Mesendoderm (in vitro differentiated cells): Measurements from ENCODE around the gene SIRPB2.

Experiments used
- DNase-seq: peaks from one replicate; pipeline ENCODE4 v3.0.0; 2013
- H2AK5ac ChIP-seq: 2 replicates; pipeline ENCODE4 v1.6.1; 2013; ENCODE audit warnings: low read length, inconsistent platforms
- H2BK120ac ChIP-seq: 2 replicates; pipeline ENCODE4 v1.6.1; 2013; ENCODE audit warnings: low read depth, mild to moderate bottlenecking, low read length, moderate library complexity, mixed read lengths
- H2BK15ac ChIP-seq: replicated peaks from 2 replicates; pipeline ENCODE4 v1.6.1; 2013; ENCODE audit warnings: low read depth, mild to moderate bottlenecking, moderate library complexity
- H2BK5ac ChIP-seq: 2 replicates; pipeline ENCODE4 v1.6.1; 2013; ENCODE audit warnings: low read length, inconsistent platforms
- H3K18ac ChIP-seq: 2 replicates; pipeline ENCODE4 v1.6.1; 2013; ENCODE audit warnings: mild to moderate bottlenecking, low read length, mixed read lengths
- H3K23ac ChIP-seq: one replicate; pipeline ENCODE4 v1.6.1; 2013; ENCODE audit warnings: low read length
- H3K27ac ChIP-seq: 2 replicates; pipeline ENCODE4 v1.5.1; 2013; ENCODE audit warnings: low read depth, mild to moderate bottlenecking, inconsistent platforms, low read length, moderate library complexity
- H3K27me3 ChIP-seq: 2 replicates; pipeline ENCODE4 v1.6.1; 2013; ENCODE audit warnings: low read length, control low read depth, mild to moderate bottlenecking, inconsistent platforms; ENCODE audit not compliant: insufficient read depth, poor library complexity
- H3K36me3 ChIP-seq: 2 replicates; pipeline ENCODE4 v1.6.1; 2013; ENCODE audit warnings: low read length, inconsistent platforms; ENCODE audit not compliant: control insufficient read depth, insufficient read depth
- H3K4ac ChIP-seq: one replicate; pipeline ENCODE4 v1.6.1; 2013; ENCODE audit warnings: low read depth, mild to moderate bottlenecking, low read length, moderate library complexity
- H3K4me1 ChIP-seq: 2 replicates; pipeline ENCODE4 v1.6.1; 2013; ENCODE audit warnings: low read depth, low read length, inconsistent platforms; ENCODE audit not compliant: control insufficient read depth
- H3K4me2 ChIP-seq: 2 replicates; pipeline ENCODE4 v1.6.1; 2013; ENCODE audit warnings: low read length
- H3K4me3 ChIP-seq: 2 replicates; pipeline ENCODE4 v1.5.1; 2013; ENCODE audit warnings: mild to moderate bottlenecking, low read length
- H3K56ac ChIP-seq: one replicate; pipeline ENCODE4 v1.6.1; 2013; ENCODE audit warnings: low read length
- H3K79me1 ChIP-seq: 2 replicates; pipeline ENCODE4 v1.6.1; 2013; ENCODE audit warnings: low read length, inconsistent platforms
- H3K79me2 ChIP-seq: 2 replicates; pipeline ENCODE4 v1.6.1; 2013; ENCODE audit warnings: mild to moderate bottlenecking, low read length; ENCODE audit not compliant: control insufficient read depth, insufficient read depth
- H3K9ac ChIP-seq: 2 replicates; pipeline ENCODE4 v1.6.1; 2013; ENCODE audit warnings: low read length, inconsistent platforms
- H4K5ac ChIP-seq: one replicate; pipeline ENCODE4 v1.6.1; 2013; ENCODE audit warnings: low read length
- H4K8ac ChIP-seq: one replicate; pipeline ENCODE4 v1.6.1; 2013; ENCODE audit warnings: low read depth, mild to moderate bottlenecking, control low read depth, low read length, moderate library complexity
- WGBS: extraction: QIAGEN DNeasy Blood & Tissue Kit; methylation state at CpG from one replicate; pipeline ENCODE4 v1.1.7; 2013; ENCODE audit warnings: low lambda C conversion rate, missing lambda C conversion rate; ENCODE audit not compliant: insufficient coverage; ENCODE audit errors: extremely low coverage; 5-methylcytosine and 5-hydroxymethylcytosine counted together

Gene SIRPB2

GRCh38 chr20:1535420-1536175, 44.4 kb upstream of the SIRPB2 start:
- H3K4ac ChIP-seq: no peak overlapping the region
- H3K18ac ChIP-seq: no peak overlapping the region
- no peak for DNase-seq
- H3K23ac ChIP-seq: no peak overlapping the region
- no peak overlapping the region for H2AK5ac ChIP-seq
- no peak overlapping the region for H2BK120ac ChIP-seq
- no peak overlapping the region for H2BK5ac ChIP-seq
- no peak overlapping the region for H3K9ac ChIP-seq
- no peaks in the 10 kb centered on the region for H3K27me3 ChIP-seq
- no peaks in the 10 kb centered on the region for H3K79me1 ChIP-seq
- H3K4me2 ChIP-seq: no peak overlapping the region
- no peaks in the 10 kb centered on the region for H3K36me3 ChIP-seq
- H4K8ac ChIP-seq: no peak overlapping the region
- no peak overlapping the region for H3K4me3 ChIP-seq
- H3K56ac ChIP-seq: no peak overlapping the region
- no peaks in the 10 kb centered on the region for H3K79me2 ChIP-seq
- no peak overlapping the region for H2BK15ac ChIP-seq
- H3K4me1 ChIP-seq: no peaks in the 10 kb centered on the region
- H3K27ac ChIP-seq: no peak overlapping the region
- no peak overlapping the region for H4K5ac ChIP-seq
- no CpG with 5 or more reads among the region's 5 CpGs for WGBS

GRCh38 chr20:1534526-1534925, 43.3 kb upstream of the SIRPB2 start:
- H3K79me2 ChIP-seq: no peaks in the 10 kb centered on the region

GRCh38 chr20:1533059-1533458, 41.8 kb upstream of the SIRPB2 start:
- DNase-seq: peak; percentile 38
- no CpG with 5 or more reads among the region's 4 CpGs for WGBS
- H2BK120ac ChIP-seq: no peak overlapping the region

More at GRCh38 chr20:1534526-1534925, 43.3 kb upstream of the SIRPB2 start:
- no CpG with 5 or more reads among the region's 5 CpGs for WGBS
- no peak overlapping the region for H4K5ac ChIP-seq
- H3K56ac ChIP-seq: no peak overlapping the region
- H3K4ac ChIP-seq: no peak overlapping the region
- no peak overlapping the region for H3K27ac ChIP-seq
- H2BK15ac ChIP-seq: no peak overlapping the region
- no peaks in the 10 kb centered on the region for H3K27me3 ChIP-seq
- no peak overlapping the region for H2BK120ac ChIP-seq
- no peaks in the 10 kb centered on the region for H3K79me1 ChIP-seq
- no peak overlapping the region for H4K8ac ChIP-seq
- H3K4me3 ChIP-seq: no peak overlapping the region
- H2BK5ac ChIP-seq: no peak overlapping the region
- no peaks in the 10 kb centered on the region for H3K36me3 ChIP-seq
- no peak overlapping the region for H3K9ac ChIP-seq
- no peaks in the 10 kb centered on the region for H3K4me1 ChIP-seq
- H3K23ac ChIP-seq: no peak overlapping the region
- H2AK5ac ChIP-seq: no peak overlapping the region
- no peak for DNase-seq
- no peak overlapping the region for H3K4me2 ChIP-seq
- no peak overlapping the region for H3K18ac ChIP-seq

GRCh38 chr20:1528811-1529210, 37.6 kb upstream of the SIRPB2 start:
- H2BK15ac ChIP-seq: no peak overlapping the region
- no peak overlapping the region for H3K4ac ChIP-seq
- no peak overlapping the region for H3K4me3 ChIP-seq
- H3K79me2 ChIP-seq: no peaks in the 10 kb centered on the region
- no peak overlapping the region for H4K5ac ChIP-seq
- no peak overlapping the region for H4K8ac ChIP-seq
- no peaks in the 10 kb centered on the region for H3K79me1 ChIP-seq
- no peaks in the 10 kb centered on the region for H3K36me3 ChIP-seq
- no peak overlapping the region for H2BK120ac ChIP-seq
- no peak overlapping the region for H2AK5ac ChIP-seq
- no peak overlapping the region for H2BK5ac ChIP-seq
- no peaks in the 10 kb centered on the region for H3K27me3 ChIP-seq
- H3K56ac ChIP-seq: no peak overlapping the region
- H3K4me1 ChIP-seq: no peaks in the 10 kb centered on the region
- no peak overlapping the region for H3K18ac ChIP-seq
- no peak overlapping the region for H3K9ac ChIP-seq
- no peak overlapping the region for H3K27ac ChIP-seq
- DNase-seq: no peak
- no CpG with 5 or more reads among the region's 1 CpG for WGBS
- no peak overlapping the region for H3K4me2 ChIP-seq
- no peak overlapping the region for H3K23ac ChIP-seq

More at GRCh38 chr20:1533059-1533458, 41.8 kb upstream of the SIRPB2 start:
- H3K79me1 ChIP-seq: no peaks in the 10 kb centered on the region
- no peak overlapping the region for H3K18ac ChIP-seq
- H3K9ac ChIP-seq: no peak overlapping the region
- no peaks in the 10 kb centered on the region for H3K79me2 ChIP-seq
- H3K27ac ChIP-seq: no peak overlapping the region
- no peak overlapping the region for H2AK5ac ChIP-seq
- H4K5ac ChIP-seq: no peak overlapping the region
- H3K4me3 ChIP-seq: no peak overlapping the region
- no peak overlapping the region for H3K23ac ChIP-seq
- H3K4ac ChIP-seq: no peak overlapping the region
- no peak overlapping the region for H3K56ac ChIP-seq
- H4K8ac ChIP-seq: no peak overlapping the region
- H3K36me3 ChIP-seq: no peaks in the 10 kb centered on the region
- no peak overlapping the region for H3K4me2 ChIP-seq
- no peaks in the 10 kb centered on the region for H3K27me3 ChIP-seq
- no peak overlapping the region for H2BK5ac ChIP-seq
- H2BK15ac ChIP-seq: no peak overlapping the region
- H3K4me1 ChIP-seq: no peaks in the 10 kb centered on the region

GRCh38 chr20:1527923-1528322, 36.7 kb upstream of the SIRPB2 start:
- no peak overlapping the region for H2BK5ac ChIP-seq
- H3K9ac ChIP-seq: no peak overlapping the region
- no peak overlapping the region for H3K23ac ChIP-seq
- no peak overlapping the region for H3K4me2 ChIP-seq
- H3K27ac ChIP-seq: no peak overlapping the region
- DNase-seq: no peak
- no peak overlapping the region for H3K56ac ChIP-seq
- no peak overlapping the region for H2BK120ac ChIP-seq
- no peaks in the 10 kb centered on the region for H3K36me3 ChIP-seq
- H4K8ac ChIP-seq: no peak overlapping the region
- no peaks in the 10 kb centered on the region for H3K79me1 ChIP-seq
- no peak overlapping the region for H3K4ac ChIP-seq
- H2BK15ac ChIP-seq: no peak overlapping the region
- no peaks in the 10 kb centered on the region for H3K4me1 ChIP-seq
- H3K4me3 ChIP-seq: no peak overlapping the region
- H3K79me2 ChIP-seq: no peaks in the 10 kb centered on the region
- no peak overlapping the region for H2AK5ac ChIP-seq
- no peaks in the 10 kb centered on the region for H3K27me3 ChIP-seq
- no peak overlapping the region for H3K18ac ChIP-seq
- H4K5ac ChIP-seq: no peak overlapping the region

GRCh38 chr20:1526896-1527295, 35.7 kb upstream of the SIRPB2 start:
- Histone ChIP-seq H2AK5ac (no peak overlapping the region), H3K4me1 (no peaks in the 10 kb centered on the region), H3K23ac (no peak overlapping the region), H3K4me2 (no peak overlapping the region), H3K9ac (no peak overlapping the region), H3K56ac (no peak overlapping the region), H2BK5ac (no peak overlapping the region), H2BK120ac (no peak overlapping the region), H3K79me2 (no peaks in the 10 kb centered on the region), H3K4ac (no peak overlapping the region), H3K4me3 (no peak overlapping the region), H3K79me1 (no peaks in the 10 kb centered on the region), H3K18ac (no peak overlapping the region), H2BK15ac (no peak overlapping the region), H4K8ac (no peak overlapping the region), H3K27me3 (no peaks in the 10 kb centered on the region), H3K36me3 (no peaks in the 10 kb centered on the region), H3K27ac (no peak overlapping the region), H4K5ac (no peak overlapping the region)
- DNase-seq: no peak
